Measurements from ENCODE around the gene RMND1.
"Not testable (repeated sequence)": the region's sequence is repeated elsewhere in the genome, so short reads cannot be mapped to it uniquely, and the experiment has no call there.

Gene RMND1

GRCh38 chr6:151451950-151452749, at the start of gene RMND1:
Gene RMND1 (minus strand): TSS chr6:151452126. CDS start chr6:151445811, 6,315 bp downstream.
- in situ Hi-C loops (cut with MboI; ENCODE audit: low sequenced_read_pairs) = no loop called here

DNA sequence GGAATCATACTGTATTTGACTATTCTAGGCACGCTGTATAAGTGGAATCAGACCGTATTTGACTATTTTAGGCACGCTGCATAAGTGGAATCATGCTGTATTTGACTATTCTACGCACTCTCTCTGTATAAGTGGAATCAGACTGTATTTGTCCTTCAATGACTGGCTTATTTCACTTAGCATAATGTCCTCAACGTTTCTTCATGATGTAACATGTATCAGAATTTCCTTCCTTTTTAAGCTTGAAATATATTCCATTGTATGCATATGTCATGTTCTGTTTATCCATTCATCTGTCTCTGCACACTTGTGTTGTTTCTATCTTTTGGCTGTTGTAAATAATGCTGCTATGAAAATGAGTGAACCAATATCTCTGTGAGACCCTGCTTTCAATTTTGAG, 47.6 kb upstream of the RMND1 start:
- in situ Hi-C loops (cut with MboI; ENCODE audit: low sequenced_read_pairs) = no loop called here

- in situ Hi-C loops (cut with MboI; ENCODE audit: low sequenced_read_pairs) = no loop called here
Measured at GRCh38 chr6:151498327-151498726, 46.4 kb upstream of the RMND1 start.

DNA sequence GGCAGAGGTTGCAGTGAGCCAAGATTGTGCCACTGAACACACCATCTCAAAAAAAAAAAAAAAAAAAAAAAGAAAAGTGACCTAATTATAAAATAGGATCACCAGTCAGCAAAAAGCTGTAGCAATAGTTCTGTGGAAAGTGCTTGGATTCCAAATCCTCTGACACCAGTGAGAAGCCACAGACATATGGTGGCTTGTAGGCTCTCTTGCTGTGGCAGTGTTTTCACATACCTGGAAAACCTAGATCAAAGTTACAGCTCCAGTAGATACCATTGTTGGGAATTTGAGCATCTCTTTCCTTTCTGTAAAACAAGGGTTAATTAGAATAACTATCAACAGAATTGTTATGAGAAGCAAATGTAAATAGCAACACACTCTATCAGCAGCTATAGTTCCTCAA, 46.0 kb upstream of the RMND1 start:
- in situ Hi-C loops (cut with MboI; ENCODE audit: low sequenced_read_pairs) = no loop called here

DNA sequence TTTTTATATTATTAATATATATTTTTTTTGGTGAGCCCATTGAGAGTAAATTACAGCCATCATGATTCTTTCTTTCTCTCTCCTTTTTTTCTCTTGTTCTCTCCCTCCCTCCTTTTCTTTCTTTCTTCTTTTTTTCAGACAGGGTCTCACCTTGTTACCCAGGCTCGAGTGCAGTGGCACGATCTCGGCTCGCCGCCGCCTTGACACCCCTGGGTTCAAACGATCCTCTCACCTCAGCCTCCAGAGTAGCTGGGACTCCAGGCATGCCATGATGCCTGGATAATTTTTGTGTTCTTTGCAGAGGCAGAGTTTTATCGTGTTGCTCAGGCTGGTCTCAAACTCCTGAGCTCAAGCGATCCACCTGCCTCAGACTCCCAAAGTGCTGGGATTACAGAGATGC, 43.5 kb upstream of the RMND1 start:
- in situ Hi-C loops (cut with MboI; ENCODE audit: low sequenced_read_pairs) = no loop called here

- in situ Hi-C loops (cut with MboI; ENCODE audit: low sequenced_read_pairs) = no loop called here
Measured at GRCh38 chr6:151494936-151495320, 43.0 kb upstream of the RMND1 start.

GRCh38 chr6:151494235-151494935, 42.5 kb upstream of the RMND1 start:
- in situ Hi-C loops (cut with MboI; ENCODE audit: low sequenced_read_pairs) = no loop called here

DNA sequence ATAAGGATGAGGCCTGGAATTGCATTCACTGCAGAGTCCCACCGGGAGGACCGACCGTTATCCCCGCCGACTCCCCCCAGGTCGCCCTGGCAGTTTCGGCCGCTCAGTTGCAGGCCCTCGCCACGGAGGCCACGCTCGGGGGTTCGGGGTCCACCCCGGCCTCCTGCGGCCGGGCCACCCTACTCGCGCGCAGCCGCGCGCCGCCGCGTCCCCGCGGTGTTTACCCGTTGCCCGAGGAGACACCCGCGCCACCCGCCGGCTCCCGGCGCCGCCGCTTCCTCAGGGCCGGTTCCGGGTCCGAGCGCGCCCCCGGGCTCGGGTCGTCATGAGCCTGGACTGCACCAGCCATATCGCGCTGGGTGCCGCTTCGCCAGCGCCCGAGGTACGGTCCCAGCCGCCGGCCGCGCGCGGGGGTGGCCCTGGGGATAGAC, 41.9 kb upstream of the RMND1 start, which contains the start of gene CCDC170:
CCDC170 (plus strand) TSS at position 214 of the 431 bp plus-strand sequence; CDS start at position 326, 112 bp downstream.
- in situ Hi-C loops (cut with MboI; ENCODE audit: low sequenced_read_pairs) = no loop called here

DNA sequence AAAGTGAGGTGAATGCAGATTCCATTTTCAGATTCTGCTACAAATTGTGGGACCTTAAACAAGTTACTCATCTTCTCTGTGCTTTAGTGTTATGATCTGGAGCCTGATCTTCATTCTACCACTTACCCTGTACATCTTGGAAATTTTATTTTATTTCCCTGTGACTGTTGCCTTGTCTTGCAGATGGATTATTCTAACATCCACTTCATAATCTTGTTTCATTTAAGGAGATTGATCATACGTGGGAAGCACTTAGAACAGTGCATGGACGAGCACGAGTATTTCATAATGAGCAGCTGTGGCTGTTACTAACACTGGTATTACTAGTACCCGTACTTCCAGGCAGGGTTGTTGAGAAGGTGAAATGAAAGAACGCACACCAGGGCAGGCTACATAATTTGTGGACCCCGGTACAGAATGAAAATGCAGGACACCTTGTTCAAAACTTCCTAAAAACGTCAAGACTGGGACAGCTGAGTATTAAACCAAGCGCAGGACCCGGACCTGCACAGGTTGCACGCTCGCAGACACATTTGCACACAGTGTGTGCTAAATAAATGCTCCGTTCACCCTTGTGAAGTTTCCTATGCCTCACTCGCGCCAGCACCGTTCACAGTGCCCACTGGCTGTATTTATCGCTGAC, 41.4 kb upstream of the RMND1 start:
- in situ Hi-C loops (cut with MboI; ENCODE audit: low sequenced_read_pairs) = no loop called here

DNA sequence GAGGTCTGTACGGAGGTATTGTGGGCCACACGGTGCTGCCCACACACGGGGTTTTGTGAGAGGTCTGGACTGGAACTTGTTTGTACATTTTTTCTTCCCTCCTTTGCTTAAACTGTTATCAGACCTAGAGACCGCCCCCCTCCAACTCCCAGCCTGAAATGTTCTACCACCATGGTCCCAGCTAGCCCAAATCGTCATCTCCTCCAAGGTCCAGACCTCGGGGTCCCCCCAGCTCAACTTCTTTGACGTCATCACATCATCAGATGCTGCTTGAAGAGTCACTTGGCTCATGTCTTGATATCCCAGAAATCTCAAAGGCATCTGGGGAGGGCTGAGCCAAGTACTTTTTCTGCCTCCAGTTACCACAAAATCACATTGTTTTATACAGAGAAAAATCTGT, 39.1 kb upstream of the RMND1 start:
- in situ Hi-C loops (cut with MboI; ENCODE audit: low sequenced_read_pairs) = no loop called here

GRCh38 chr6:151488226-151488625, 36.3 kb upstream of the RMND1 start:
- in situ Hi-C loops (cut with MboI; ENCODE audit: low sequenced_read_pairs) = no loop called here

DNA sequence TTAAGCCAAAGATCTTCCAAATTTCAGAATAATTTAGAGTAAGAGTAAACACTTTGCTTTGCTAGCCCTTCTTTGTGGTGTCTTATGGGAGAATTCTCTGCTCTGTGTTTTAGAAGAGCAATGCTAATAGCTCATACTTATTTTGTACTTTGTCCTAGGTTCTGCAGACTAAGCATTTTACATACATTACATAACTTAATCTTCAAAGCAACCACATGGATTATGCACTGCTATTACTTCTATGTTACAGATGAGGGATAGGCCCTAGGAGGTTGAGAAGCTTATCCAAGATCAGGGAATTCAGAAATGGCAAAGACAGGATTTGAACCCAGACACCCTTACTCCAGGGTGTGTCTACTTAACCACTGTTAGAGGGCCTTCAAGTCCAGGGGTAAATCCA, 32.1 kb upstream of the RMND1 start:
- in situ Hi-C loops (cut with MboI; ENCODE audit: low sequenced_read_pairs) = no loop called here

DNA sequence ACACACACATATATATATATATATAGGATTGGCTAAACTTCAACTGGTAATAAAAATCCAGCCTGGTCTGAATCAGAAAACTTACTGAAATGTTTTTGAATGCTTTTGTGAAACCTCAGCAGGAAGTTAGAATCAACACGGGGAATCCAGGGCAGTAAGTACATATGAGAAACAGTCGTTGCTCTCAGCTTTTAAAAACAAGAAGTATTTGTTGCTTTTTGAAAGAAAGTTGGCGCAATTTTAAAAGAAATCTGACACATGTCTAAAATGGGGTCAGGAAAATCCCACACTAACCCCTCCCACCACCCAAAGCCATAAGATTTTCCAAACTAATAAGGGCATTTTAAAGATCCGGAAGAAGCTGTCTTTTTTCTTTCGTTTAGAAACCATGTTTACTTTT, 30.4 kb upstream of the RMND1 start:
- in situ Hi-C loops (cut with MboI; ENCODE audit: low sequenced_read_pairs) = no loop called here

DNA sequence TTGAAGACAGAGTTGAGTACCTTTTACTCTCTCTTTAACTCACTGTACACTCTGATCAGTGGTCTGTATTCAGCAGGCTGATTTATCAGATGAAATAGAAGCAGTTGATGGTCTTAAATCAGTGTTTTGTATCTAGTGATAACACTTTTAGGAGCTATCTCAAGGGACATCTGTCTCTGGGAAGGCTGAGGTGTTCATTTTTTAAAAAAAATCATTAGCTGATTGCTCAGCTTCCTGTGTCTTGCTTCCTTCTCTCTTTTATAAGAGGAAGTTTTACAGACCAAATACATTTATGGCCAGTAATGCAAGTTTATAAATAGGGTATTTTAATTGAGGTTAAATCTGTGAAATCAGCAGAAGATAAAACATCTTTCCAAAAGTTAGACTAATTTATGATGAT, 29.9 kb upstream of the RMND1 start:
- in situ Hi-C loops (cut with MboI; ENCODE audit: low sequenced_read_pairs) = no loop called here

DNA sequence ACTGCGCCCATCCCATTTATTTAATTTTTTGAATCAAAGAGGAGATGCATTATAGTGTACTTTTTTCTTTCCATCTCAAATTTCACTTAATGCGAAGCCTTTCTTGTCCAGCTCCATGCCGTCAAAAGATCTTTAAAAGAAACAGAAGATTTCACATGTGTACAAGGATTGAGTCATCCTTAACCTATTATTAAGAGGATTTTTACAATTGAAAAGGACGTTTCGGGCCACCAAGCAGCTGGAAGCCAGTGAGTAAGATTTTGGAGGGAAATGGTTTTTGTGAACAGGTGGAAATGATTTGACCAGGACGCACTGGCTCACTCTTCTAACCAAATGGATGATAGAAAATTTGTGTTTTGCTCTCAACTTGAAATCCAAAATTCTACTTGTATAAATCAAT, 26.7 kb upstream of the RMND1 start:
- in situ Hi-C loops (cut with MboI; ENCODE audit: low sequenced_read_pairs) = no loop called here

- in situ Hi-C loops (cut with MboI; ENCODE audit: low sequenced_read_pairs) = no loop called here
Measured at GRCh38 chr6:151477726-151478125, 25.8 kb upstream of the RMND1 start.

DNA sequence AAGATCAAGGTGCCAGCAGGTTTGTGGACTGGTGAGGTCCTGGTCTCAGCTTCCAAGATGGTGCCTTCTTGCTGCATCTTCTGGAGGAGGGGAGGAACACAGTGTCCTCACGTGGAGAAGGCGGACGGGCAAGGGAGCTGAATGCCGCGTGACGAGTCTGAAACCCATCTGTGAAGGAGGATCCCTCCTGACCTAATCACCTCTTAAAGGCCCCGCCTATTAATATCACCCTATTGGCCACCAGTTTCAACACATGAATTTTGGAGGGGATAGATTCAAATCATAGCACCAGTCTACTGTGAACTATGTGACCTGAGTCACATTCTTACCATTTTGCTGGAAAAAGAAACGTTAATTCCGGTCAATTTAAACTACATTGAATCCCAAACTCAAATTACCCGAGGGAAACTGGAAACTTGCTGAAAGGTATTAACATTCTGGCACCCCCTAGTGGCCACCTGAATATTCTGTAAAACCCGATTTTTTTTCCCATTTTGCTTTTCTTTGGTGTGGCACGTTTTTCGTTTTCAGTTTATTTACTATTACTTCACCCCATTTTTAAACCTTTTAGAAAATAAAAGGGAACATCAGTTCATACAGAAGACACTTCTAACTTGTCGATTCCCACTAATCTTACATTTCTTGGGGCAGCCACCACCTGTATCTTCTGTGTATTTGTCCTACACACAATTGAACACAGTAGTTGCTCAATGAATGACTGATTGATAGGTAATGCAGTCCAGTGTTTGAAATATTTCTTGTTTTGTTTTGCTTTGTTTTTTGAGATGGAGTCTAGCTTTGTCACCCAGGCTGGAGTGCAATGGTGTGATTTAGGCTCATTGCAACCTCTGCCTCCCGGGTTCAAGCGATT, 24.0 kb upstream of the RMND1 start:
- in situ Hi-C loops (cut with MboI; ENCODE audit: low sequenced_read_pairs) = no loop called here

GRCh38 chr6:151464702-151465101, 12.8 kb upstream of the RMND1 start:
- in situ Hi-C loops (cut with MboI; ENCODE audit: low sequenced_read_pairs) = no loop called here

DNA sequence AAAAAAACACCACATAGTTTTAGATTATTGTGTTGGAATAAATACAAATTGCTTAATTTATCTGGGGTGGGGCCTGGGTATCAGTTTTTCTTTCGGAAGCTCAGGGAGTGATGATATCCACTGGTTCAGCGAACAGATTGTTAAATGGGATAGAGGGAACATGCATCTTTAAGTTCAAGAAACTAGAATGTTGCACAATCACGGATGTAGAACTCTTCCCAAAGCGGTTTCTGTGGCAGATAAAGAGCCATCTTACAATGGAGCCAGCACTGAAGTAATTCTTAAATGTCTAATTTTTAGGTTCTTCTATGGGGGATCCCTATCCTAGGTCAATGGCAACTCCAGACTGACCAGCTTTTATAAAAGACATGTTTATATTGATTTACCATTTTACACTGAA, 9.7 kb upstream of the RMND1 start:
- in situ Hi-C loops (cut with MboI; ENCODE audit: low sequenced_read_pairs) = no loop called here

GRCh38 chr6:151455751-151456398, 3.9 kb upstream of the RMND1 start:
- in situ Hi-C loops (cut with MboI; ENCODE audit: low sequenced_read_pairs) = not testable (repeated sequence)
